IPS-15b (cell line): ENCODE data around the gene UNC79.
A peak's percentile ranks its signal among the peaks of the same experiment; 100 is the strongest.

Source experiments
- H3K27me3 ChIP-seq: one replicate; pipeline ENCODE4 v1.6.1; 2013; ENCODE audit warnings: low read length; ENCODE audit not compliant: control insufficient read depth, insufficient read depth
- H3K36me3 ChIP-seq: one replicate; pipeline ENCODE4 v1.6.1; 2013; ENCODE audit warnings: low read length; ENCODE audit not compliant: control insufficient read depth, insufficient read depth
- H3K4me1 ChIP-seq: one replicate; pipeline ENCODE4 v1.6.1; 2013; ENCODE audit warnings: mild to moderate bottlenecking, low read length; ENCODE audit not compliant: control insufficient read depth, insufficient read depth
- H3K4me3 ChIP-seq: one replicate; pipeline ENCODE4 v1.5.1; 2013; ENCODE audit warnings: low read depth, low read length
- H3K9ac ChIP-seq: one replicate; pipeline ENCODE4 v1.6.1; 2013; ENCODE audit warnings: low read depth, mild to moderate bottlenecking, low read length
- H3K9me3 ChIP-seq: one replicate; pipeline ENCODE4 v1.6.1; 2013; ENCODE audit warnings: mild to moderate bottlenecking, low read length; ENCODE audit not compliant: control insufficient read depth, insufficient read depth

UNC79 gene

DNA sequence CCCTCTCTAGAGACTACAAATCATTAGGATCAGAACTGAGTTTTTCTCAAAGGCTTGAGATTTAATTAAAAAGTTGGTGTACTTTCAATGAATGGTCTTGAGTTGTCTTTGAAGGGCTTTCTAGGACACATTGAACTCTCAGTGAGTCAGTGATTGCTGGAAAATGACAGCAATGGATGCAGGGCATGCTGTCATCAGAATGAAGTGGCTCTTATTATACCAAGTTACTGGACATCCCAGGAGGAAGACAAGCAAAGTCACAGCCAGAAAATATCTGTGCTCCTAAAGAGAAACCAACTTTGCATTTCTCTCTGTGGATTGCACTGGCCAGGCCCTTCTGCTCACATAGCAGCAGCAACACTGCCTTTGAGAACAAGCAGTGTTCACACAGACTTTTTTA, 244.9 kb downstream of the UNC79 start:
- Histone ChIP-seq H3K4me3 (no peak overlapping the region), H3K9me3 (no peaks in the 10 kb centered on the region), H3K36me3 (no peaks in the 10 kb centered on the region), H3K4me1 (peaks cover 3% of the 10 kb centered on the region), H3K27me3 (no peaks in the 10 kb centered on the region), H3K9ac (no peak overlapping the region)

DNA sequence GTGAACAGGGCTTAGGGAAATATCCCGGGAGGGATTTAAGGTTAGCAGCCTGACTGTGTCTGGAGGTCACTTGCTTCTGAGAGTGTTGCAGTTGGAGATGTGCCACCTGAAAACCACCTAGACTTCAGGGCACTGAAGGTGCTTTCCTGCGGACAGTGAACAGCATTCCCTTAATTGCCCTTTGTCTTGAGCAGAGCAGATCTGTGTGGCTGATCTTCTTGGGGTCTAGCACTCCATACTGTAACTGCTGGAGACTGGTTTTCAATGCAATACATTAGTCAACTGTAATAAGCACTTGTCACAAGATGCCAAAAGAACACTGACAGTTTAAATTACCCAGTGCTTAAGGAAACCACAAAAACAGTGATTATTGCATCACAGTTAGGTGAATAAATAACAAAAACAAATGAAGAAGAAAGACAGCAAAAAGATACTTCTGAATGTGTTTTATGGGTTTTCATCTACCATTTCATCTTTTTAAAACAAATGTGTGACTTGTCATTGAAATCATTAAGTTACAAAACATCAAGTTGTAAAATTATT, 245.7 kb downstream of the UNC79 start:
- H3K27me3 ChIP-seq: no peaks in the 10 kb centered on the region

DNA sequence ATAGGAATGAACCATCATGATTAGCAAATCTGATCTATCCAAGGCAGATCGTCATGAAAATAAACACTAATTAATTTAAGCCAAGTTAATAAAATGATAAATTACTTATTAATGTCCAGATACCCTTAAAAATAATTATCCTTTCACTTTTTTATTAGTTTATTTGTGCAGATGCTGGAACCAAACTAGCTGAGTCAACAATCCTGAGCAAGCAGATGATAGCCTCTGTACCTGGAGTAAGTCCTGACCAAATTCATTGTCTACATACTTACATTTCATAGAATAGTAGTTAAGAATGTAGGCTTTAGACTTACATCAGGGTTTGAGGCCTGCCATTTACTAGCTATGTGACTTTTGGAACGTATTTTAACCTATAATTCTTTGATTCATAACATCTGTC, 251.7 kb downstream of the UNC79 start:
- Histone ChIP-seq H3K36me3 (no peaks in the 10 kb centered on the region), H3K9me3 (no peaks in the 10 kb centered on the region), H3K4me3 (no peak overlapping the region), H3K27me3 (no peaks in the 10 kb centered on the region), H3K4me1 (peaks cover 15% of the 10 kb centered on the region), H3K9ac (no peak overlapping the region)

More for the DNA sequence above, 245.7 kb downstream of the UNC79 start:
- Histone ChIP-seq H3K36me3 (no peaks in the 10 kb centered on the region), H3K9ac (no peak overlapping the region), H3K4me3 (no peak overlapping the region), H3K9me3 (no peaks in the 10 kb centered on the region), H3K4me1 (peaks cover 3% of the 10 kb centered on the region)

DNA sequence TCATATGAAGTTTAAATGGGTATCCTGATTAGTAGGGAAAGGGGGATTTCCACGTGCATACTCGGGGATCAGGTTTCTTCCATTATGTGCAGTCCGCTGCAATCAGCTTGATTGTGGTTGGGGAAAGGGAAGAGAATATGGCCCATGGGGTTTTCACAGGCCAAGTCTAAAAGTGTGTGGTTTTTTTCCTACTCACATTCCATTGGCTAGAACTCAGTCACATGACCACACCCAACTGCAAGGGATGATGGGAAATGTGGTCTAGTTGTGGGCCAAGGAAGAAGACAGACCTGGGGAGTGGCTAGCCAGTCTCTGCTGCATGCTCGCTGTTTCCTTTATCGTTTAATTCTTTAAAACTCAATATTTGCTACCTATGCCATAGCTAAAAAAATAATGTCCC, 252.5 kb downstream of the UNC79 start:
- peaks cover 20% of the 10 kb centered on the region for H3K4me1 ChIP-seq
- H3K36me3 ChIP-seq: no peaks in the 10 kb centered on the region
- no peak overlapping the region for H3K4me3 ChIP-seq
- no peak overlapping the region for H3K9ac ChIP-seq
- H3K9me3 ChIP-seq: no peaks in the 10 kb centered on the region
- no peaks in the 10 kb centered on the region for H3K27me3 ChIP-seq

DNA sequence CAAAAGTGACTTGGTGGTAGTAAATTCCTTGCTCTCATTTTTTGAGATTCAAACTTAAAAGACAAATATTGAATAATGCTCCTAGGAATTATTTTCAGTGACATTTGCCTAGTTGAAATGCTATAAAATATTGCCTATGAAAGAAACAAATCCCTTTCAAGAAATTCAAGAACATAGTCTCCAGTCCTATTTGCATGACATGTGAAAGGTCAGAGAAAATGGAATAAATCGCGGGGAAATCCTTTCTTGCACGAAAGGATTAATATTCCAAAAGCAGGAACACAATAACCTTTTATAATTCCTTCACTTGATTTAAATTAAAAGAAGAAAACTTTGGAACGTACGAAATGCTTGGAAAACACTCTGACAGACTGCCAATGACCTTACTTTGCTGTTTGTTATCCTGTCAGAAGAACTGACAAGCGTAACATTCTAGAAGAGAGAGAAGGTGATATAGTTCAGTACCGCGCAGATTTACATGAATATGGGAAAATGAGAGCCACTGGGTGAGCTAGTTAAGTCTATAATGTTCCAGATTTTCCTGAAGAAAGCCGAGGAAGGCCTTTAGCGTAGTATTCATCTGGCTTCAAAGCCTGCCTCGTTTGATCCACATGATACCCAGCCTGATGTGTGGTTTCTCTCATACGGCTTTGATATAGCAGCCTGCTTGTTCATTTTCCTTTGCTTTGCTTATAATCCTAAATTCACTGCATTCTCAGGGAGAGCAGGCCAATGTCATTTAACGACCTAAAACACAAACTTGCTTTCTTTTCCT, 254.6 kb downstream of the UNC79 start:
- no peaks in the 10 kb centered on the region for H3K27me3 ChIP-seq
- H3K4me3 ChIP-seq: no peak overlapping the region
- no peak overlapping the region for H3K9ac ChIP-seq
- H3K36me3 ChIP-seq: no peaks in the 10 kb centered on the region
- H3K9me3 ChIP-seq: no peaks in the 10 kb centered on the region
- H3K4me1 ChIP-seq: peaks cover 29% of the 10 kb centered on the region

DNA sequence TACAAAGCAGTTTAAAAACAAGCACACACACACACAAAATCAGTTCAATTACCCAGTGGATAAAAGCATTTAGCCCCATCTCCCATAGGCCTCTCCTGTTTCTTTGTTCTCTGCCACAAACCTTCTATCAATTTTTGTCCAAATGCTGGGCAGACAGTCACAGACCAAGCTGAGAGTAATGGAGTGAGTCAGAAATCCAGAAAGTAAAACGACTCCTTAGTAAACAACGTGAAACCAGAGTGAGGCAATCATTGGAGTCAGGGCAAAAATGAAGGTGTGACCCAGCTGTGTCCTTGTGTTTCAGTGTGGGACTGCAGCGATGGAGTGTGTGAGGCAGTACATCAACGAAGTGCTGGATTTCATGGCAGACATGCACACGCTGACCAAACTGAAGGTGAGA, 255.5 kb downstream of the UNC79 start:
- Histone ChIP-seq H3K4me1 (peaks cover 29% of the 10 kb centered on the region), H3K27me3 (no peaks in the 10 kb centered on the region), H3K9ac (no peak overlapping the region), H3K36me3 (no peaks in the 10 kb centered on the region), H3K9me3 (no peaks in the 10 kb centered on the region), H3K4me3 (no peak overlapping the region)

DNA sequence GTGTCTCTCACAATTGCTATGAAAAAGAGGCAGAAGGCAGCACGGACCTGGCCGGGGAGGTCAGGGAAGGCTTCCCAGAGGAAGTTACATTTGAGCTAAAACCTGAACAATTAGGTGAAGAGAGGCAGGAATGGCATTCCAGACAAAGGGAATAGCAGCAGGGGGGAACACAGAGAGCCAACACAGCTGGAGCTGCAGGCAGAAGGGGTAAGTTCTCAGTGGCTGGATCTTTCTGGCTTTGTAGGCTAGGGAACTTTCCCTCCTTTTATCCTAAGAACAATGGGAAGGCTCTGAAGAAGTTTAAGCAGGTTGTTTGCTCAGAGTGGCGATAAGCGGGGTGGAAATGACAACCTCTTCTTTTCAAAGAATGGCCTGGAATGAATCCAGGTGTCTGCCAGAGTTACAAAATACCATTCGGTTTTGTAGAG, 257.5 kb downstream of the UNC79 start:
- Histone ChIP-seq H3K9ac (peak overlapping the region; percentile 14), H3K36me3 (no peaks in the 10 kb centered on the region), H3K4me1 (peaks cover 35% of the 10 kb centered on the region), H3K4me3 (peak overlapping the region; percentile 16), H3K27me3 (no peaks in the 10 kb centered on the region), H3K9me3 (no peaks in the 10 kb centered on the region)

DNA sequence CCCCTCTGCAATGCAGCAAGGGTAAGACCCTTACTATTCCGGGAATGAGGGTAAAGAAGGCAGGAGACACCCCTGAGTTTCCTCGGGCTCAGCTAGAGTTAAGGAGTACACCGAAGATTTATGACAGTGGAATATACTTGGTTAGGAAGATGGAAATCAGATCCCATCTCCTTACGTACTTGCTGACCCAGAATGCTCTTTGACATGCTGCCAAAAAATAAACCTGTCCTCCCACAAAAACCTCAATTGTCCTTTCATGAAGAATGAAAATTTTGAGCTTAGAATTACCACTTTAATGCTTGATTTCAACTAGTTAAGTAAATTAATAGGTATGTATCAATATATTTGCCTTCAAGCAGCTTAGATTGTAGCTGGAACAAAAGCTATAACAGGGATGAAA, 258.1 kb downstream of the UNC79 start:
- H3K9ac ChIP-seq: no peak overlapping the region
- H3K4me3 ChIP-seq: peak overlapping the region; percentile 16
- peaks cover 41% of the 10 kb centered on the region for H3K4me1 ChIP-seq
- no peaks in the 10 kb centered on the region for H3K36me3 ChIP-seq
- no peaks in the 10 kb centered on the region for H3K27me3 ChIP-seq
- H3K9me3 ChIP-seq: no peaks in the 10 kb centered on the region

DNA sequence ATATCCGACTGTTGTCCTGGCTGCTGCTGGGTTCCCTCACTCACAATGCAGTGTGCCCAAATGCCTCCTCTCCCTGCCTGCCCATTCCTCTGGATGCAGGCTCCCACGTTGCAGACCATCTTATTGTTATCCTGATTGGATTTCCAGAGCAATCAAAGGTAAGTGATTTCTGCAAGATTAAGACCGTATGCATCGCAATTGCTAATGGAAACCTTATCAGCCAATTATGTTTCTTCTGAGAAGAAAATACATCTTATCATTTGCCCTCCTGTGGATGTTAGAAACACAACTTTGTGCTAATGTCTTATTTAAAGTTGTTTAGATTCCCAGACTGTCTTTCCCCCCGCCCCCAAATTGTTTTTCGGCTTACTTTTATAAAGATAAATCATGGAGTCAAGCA, 259.4 kb downstream of the UNC79 start:
- Histone ChIP-seq H3K36me3 (no peaks in the 10 kb centered on the region), H3K9me3 (no peaks in the 10 kb centered on the region), H3K4me1 (peaks cover 44% of the 10 kb centered on the region), H3K27me3 (no peaks in the 10 kb centered on the region), H3K9ac (no peak overlapping the region), H3K4me3 (no peak overlapping the region)

DNA sequence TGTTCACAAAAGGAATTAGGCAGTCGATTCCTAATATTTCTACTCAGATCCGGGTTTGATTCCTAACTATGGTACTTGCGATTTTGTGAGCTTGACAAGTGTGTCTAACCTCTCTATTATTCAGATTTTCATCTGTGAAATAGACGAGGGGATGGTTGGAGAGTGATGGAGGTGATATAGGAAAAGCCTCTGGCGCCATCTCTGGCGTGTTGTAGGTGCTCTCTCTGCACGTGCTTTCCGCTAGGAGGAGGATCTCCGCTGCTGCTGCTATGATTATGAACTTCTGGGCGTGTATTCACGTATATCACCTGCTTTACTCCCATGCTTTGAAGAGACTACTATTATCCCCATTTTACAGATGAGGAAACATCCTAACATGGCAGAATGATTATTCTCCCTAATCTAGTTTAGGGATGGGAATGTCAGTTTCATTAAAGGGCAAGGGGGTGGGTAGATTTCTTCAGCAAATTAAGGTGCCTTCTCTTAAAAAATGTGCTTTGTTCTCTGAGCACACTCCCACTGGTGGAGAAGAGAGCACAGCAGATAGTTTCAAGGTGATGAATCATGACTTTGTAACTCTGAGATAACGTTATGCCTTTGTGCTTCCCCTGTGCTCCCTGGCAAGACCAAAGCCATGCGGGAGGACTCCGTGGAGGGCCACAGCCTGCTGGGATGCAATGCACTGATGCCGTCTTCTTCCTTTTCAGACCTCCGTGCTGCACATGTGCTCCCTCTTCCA, 260.5 kb downstream of the UNC79 start:
- Histone ChIP-seq H3K36me3 (no peaks in the 10 kb centered on the region), H3K9ac (no peak overlapping the region), H3K9me3 (no peaks in the 10 kb centered on the region), H3K4me3 (no peak overlapping the region), H3K27me3 (no peaks in the 10 kb centered on the region), H3K4me1 (peaks cover 42% of the 10 kb centered on the region)

DNA sequence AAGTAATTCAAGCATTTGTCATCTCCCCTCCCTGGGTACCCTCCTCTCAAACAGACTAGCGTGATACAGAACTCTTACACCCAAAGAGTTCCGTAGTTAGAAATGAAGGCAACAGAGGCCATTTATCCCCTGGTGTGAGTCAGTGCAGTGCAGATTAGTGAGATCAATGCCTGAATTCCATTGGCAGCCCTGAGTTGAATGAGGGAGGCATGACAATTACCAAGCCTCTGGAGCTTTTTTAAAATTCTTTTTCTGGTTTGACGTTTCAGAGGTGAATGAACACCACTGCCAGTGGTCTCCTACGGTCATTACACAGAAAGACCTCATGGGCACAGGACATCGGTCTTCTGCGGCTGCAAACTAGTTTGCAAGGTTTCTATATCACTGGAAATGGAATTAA, 263.2 kb downstream of the UNC79 start:
- H3K27me3 ChIP-seq: no peaks in the 10 kb centered on the region

DNA sequence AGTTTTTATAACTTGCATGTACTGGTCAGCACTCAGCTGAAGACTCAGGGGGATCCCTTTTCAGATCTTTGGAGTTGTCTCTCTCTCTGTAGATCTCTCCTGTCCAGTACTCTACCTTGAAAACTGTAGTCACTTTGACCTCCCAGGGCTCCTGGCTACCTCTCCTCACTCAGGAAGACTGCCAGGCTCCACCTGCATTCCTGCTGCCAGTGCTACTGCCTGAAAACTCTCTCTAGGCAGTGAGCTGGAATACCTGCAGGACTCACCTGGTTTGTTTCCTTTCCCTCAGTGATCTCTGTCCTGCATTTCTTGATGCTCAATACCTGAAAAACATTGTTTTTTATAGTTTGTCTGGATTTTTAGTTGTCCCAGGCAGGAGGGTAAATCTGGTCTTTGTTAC, 270.2 kb downstream of the UNC79 start:
- H3K9me3 ChIP-seq: no peaks in the 10 kb centered on the region
- no peak overlapping the region for H3K4me3 ChIP-seq
- no peak overlapping the region for H3K9ac ChIP-seq
- no peaks in the 10 kb centered on the region for H3K36me3 ChIP-seq
- no peaks in the 10 kb centered on the region for H3K4me1 ChIP-seq
- H3K27me3 ChIP-seq: no peaks in the 10 kb centered on the region

More for the DNA sequence above, 263.2 kb downstream of the UNC79 start:
- H3K36me3 ChIP-seq: no peaks in the 10 kb centered on the region
- H3K4me1 ChIP-seq: peaks cover 21% of the 10 kb centered on the region
- no peaks in the 10 kb centered on the region for H3K9me3 ChIP-seq
- no peak overlapping the region for H3K9ac ChIP-seq
- no peak overlapping the region for H3K4me3 ChIP-seq
